Heart left ventricle (tissue), 13 donors: ENCODE results near the gene SAMD5.

Source experiments
- POLR2A ChIP-seq, 2 donors: fragments of 450-650 bp; IDR thresholded peaks; one replicate each; pipeline ENCODE4 v1.6.1; 2017; ENCODE audit warnings: antibody characterized with exemption in 2 of 2, mild to moderate bottlenecking in 2 of 2, moderate library complexity in 2 of 2
- TF ChIP-seq, protein P1 (sequence below), 12 donors: fragments of 200-600 bp; sonication (generic) in 4 of 12; IDR thresholded peaks; one replicate each; pipeline versions ENCODE4 v1.5.0 to v1.8.0; 2018 to 2022; ENCODE audit warnings: antibody characterized with exemption in 12 of 12, mild to moderate bottlenecking in 5 of 12
- donor health status: ischemic (EF 13 %, LVEDD 7.1; RV severe dilation, severe dysfunction).
- donor health status: DM: no; HTN: yes; CAD: no.
- donor health status: DM: no; HTN: no; CAD: no.
- donor health status: ischemic (EF 25% LVEDD 6.9; RV normal size, moderate dysfunction).
- donor health status: ischemic (EF 25% LVEDD 5.7; RV mildly dilated, moderate dysfunction).
- donor health status: ischemic (EF 35%, LVEDD 5.7; RV mildly dilated, moderate dysfunction).
- donor health status: nonischemic (EF 11% LVEDD 7.7; RV severe dilation, severe dysfunction).
- donor health status: DM: yes; HTN: yes; CAD: no.
- donor health status: PGD.
- donor health status: ischemic (EF 29% LVEDD 5.4; RV normal size, mild dysfunction).
- donor health status: nonischemic (EF 23%, LVEDD 6.1; RV moderate dilation, normal function).

DNA sequence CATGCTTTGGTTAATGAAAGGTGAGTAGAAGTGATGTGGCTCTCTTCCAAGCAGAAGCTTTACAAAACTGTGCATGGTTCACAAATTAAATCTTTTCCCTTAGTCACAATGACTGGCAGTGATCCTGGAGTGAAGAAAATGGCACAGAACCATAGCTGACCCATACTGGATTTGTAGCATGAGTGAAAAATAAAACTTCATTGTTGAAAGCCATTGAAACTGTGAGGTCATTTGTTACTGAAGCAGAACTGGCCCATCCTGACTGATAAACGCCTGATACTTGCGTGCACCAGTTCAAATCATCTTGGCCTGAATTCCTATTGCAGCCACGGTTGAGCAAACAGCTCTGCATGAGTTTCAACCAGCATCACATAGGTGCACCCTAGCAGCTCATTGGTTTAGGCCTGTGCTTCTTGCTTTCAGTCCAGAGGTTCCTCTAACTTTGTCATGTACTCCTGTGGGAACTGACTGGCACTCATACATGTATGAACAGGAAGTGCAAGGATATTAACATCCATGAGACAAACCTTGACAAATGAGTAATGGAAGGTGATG lies 40.5 kb downstream of the SAMD5 start:
- TF ChIP-seq, protein P1, sequence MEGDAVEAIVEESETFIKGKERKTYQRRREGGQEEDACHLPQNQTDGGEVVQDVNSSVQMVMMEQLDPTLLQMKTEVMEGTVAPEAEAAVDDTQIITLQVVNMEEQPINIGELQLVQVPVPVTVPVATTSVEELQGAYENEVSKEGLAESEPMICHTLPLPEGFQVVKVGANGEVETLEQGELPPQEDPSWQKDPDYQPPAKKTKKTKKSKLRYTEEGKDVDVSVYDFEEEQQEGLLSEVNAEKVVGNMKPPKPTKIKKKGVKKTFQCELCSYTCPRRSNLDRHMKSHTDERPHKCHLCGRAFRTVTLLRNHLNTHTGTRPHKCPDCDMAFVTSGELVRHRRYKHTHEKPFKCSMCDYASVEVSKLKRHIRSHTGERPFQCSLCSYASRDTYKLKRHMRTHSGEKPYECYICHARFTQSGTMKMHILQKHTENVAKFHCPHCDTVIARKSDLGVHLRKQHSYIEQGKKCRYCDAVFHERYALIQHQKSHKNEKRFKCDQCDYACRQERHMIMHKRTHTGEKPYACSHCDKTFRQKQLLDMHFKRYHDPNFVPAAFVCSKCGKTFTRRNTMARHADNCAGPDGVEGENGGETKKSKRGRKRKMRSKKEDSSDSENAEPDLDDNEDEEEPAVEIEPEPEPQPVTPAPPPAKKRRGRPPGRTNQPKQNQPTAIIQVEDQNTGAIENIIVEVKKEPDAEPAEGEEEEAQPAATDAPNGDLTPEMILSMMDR (IDR thresholded peaks at IDR 0.05) = no peak
- TF ChIP-seq POLR2A (IDR thresholded peaks at IDR 0.05) = no peak
